HG03139 (cell line): ENCODE results near the gene FLOT1.

Experiments used
- ATAC-seq: cut with Tn5 transposase; IDR thresholded peaks from one replicate; pipeline ENCODE4 v1.9.1; 2021; ENCODE audit not compliant: unreplicated experiment

The FLOT1 gene

GRCh38 chr6:30705620-30706019, 36.9 kb downstream of the FLOT1 start:
- ATAC-seq = no peak

GRCh38 chr6:30703821-30704220, 38.7 kb downstream of the FLOT1 start:
- no peak for ATAC-seq

DNA sequence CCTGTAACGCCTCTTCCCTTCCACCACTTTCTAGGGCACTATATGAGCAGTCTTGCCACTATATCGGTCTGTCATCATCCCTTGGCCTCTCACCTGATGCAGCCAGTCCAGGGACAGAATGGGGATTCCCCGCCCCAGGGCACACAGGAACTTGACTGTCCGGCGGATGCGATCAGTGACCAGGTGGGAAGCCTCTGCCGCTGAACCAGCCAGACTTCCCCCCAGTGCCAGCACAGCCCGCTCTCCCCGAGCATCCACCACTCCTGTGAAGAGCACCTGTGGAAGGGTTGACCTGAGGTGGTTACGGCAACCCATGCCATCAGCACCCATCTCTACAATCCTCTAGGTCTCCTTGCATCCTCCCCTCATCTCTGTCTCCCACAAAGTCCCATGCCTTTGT, 39.5 kb downstream of the FLOT1 start:
- no peak for ATAC-seq

GRCh38 chr6:30700340-30700739, 42.1 kb downstream of the FLOT1 start:
- ATAC-seq = no peak

- ATAC-seq = no peak
Measured at GRCh38 chr6:30696432-30696831, 46.1 kb downstream of the FLOT1 start.

GRCh38 chr6:30691208-30691847, 51.2 kb downstream of the FLOT1 start:
- ATAC-seq = no peak

DNA sequence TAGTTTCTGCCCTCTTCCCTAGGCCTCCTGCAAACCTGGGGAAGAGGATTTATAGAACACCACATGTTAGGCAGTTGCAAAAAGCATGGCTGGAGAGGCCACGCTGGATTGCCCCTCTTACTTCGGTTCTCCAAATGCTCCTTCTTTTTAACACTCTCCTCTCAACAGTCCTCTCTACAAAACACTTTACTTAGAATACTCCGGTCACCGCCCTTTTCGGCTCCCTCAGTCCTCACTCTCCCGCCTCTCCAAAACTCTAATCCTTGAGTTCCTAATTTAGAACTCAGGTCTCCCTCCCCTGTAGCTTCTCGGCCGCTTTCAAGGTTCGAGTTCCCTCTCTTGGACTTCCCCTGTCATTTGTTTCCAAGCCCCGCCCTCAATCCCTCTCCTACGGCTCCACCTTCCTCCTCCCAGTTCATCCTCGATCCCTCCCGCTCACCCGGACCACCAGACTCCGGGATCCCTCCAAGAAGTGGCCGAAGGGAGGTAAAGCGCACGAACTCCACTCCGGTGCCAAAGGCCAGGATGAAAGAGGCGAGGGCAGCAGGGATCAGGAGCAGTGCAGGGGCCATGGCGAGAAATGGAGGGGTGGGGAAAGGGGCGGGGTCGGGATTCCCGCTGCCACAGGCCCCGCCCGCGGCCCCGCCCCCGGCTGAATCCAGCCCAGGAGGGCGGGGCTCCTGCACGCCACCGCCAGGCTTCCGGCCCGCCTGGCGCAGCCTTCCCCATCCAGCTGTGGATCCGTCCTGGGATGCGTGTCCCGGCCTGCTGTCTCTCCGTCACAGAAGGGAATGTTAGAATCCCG, 51.9 kb downstream of the FLOT1 start, which contains the start of gene NRM:
Gene NRM, minus strand, starts transcription at position 582 of the 805 bp plus-strand sequence. Its CDS starts 10 bp downstream, at position 572.
- peak; percentile 26 for ATAC-seq

- no peak for ATAC-seq
Measured at GRCh38 chr6:30689985-30690384, 52.5 kb downstream of the FLOT1 start.

DNA sequence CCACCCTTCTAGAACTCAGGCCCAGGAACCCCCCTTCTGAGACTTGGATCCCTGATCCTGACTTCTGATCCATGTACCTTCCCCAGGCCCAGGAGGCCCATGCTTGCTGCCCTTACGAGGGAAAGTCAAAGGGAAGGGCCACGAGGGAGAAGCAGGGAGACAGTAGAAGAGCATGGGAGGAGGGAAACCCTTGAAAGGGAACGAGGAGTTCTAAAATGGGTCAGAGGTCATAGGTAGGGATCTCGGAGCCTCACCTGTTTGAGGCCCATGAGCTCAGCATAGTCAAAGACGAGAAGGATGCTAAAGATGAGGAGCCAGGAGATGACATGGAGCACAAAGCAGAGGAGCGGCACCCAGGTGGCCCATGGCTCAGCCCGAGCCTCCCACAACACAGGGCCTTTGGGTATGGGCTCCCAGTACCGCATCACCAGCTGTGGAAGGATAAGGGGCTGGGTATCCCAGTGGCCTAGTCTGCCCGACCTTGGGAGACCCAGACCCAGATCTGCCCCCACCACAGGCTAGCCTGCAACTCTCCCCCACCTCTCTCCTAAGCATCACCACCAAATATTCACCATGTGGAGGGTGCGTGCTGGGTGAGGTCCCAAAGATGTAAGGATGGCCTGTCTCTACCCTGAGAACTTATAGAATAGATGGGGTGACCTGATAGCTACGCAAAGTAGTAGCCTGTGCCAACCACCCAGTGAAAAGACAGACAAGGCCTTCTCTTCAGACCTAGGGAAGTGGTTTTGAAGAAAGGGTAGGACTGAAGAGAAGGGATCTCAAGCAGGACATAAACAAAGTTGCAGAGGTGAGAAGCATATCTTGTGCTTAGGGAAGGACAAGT, 53.2 kb downstream of the FLOT1 start:
- no peak for ATAC-seq

- ATAC-seq = no peak
Measured at GRCh38 chr6:30688569-30688968, 53.9 kb downstream of the FLOT1 start.

DNA sequence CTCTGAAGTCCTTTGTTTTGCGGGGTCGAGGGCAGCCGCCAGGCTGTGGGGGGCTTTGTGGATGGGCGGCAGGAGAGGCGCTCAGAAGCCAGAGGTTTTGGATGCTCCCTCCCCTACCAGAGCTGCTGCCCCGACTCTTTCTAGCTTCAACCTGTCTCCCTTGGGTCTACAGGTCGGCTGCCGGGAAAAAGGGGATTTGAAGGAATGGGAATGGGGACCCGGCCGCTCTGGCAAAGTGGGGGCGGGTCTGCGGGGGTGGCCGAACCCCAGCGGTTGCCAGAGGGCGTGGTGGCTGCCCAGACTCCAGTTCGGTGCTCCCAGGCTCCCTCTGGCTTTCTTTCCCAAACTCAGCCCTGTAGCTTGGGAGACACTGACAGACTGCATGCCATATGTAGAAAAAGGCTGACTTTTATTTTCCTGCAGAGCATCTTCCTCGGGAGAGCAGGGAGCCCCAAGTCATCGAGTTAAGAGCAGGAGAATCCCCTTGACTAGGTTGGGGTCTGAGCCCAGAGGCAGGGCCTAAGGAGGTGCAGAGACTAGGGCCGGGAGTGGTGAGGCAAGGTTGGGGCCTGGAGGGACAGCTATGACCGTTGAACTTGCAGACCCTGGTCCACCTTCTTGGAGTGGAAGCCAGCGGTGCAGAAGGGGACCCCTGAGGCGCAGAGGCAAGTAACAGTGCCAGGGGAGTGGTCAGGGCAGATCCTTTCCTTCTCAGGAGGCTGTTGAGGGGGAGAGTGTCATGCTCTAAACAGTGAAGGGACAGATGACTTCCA, 54.6 kb downstream of the FLOT1 start:
- ATAC-seq = no peak

GRCh38 chr6:30686908-30687658, 55.4 kb downstream of the FLOT1 start:
- peak; percentile 35 for ATAC-seq

DNA sequence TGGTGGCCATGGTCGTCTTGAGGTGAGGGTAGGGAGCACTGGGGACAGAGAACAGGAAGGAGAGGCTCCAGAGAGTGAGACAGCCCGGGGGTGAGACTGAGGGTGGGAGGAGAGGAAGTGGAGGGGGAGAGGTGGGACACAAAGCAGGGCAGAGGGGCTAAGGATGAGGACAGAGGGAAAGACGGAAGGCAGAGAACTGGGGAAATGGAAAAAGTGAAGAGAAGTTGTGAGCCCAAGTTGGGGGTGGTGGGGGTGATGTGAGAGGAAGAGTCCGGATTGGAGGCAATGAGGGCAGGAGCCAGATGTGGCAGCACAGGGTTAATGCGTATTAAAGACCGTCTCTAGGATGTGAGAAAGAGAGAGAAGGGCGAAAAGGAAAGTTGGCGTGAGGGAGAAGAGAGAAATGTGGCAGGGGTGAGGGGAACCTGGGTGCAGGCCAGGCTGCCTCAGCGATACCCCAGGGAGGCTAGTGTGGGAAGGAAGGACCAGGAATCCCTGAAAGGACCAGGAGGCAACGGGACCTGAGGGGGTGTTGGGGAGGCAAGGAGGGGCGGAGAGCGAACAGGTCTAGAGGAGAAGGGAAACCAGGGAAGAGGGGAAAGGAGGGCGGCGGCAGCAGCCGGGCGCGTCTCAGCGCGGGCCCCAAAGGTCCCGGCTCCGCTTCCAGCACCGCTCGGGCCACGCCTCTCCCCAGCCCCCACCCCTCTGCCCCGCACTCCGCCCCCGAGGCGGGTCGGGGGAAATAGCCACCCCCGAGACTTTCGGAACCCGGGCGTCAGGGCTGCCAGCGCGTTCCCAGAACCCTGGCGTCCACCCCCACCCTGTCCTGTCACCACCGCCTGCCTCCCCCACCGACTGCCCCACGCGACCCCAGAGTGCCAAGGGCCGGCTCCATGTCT, 56.2 kb downstream of the FLOT1 start, which contains the start of gene PPP1R18:
Gene PPP1R18, minus strand, starts transcription at position 637 of the 899 bp plus-strand sequence. Its CDS starts 627 bp downstream, at position 10.
- no peak for ATAC-seq

GRCh38 chr6:30685157-30686008, 57.1 kb downstream of the FLOT1 start:
- no peak for ATAC-seq

- no peak for ATAC-seq
Measured at GRCh38 chr6:30684386-30685156, 57.9 kb downstream of the FLOT1 start.

GRCh38 chr6:30683980-30684338, 58.5 kb downstream of the FLOT1 start:
- ATAC-seq = no peak
